Ovary (tissue), 3 donors: ENCODE results near the gene SGK2.

Experiments used
- EP300 ChIP-seq: sonication (generic); formaldehyde crosslinking; IDR thresholded peaks from one replicate; pipeline ENCODE4 v1.6.1; 2017; ENCODE audit warnings: antibody characterized with exemption
- POLR2A ChIP-seq: fragments of 450-650 bp; IDR thresholded peaks from one replicate; pipeline ENCODE4 v1.6.1; 2017; ENCODE audit warnings: antibody characterized with exemption, mild to moderate bottlenecking, moderate library complexity
- TF ChIP-seq, protein P1 (sequence below), 3 donors: fragments of 450-650 bp in 2 of 3; fragments of 200-600 bp in 1 of 3; IDR thresholded peaks; one replicate each; pipeline versions ENCODE4 v1.5.1 to v1.8.0; 2016 to 2022; ENCODE audit warnings: antibody characterized with exemption in 3 of 3, mild to moderate bottlenecking in 1 of 3
- donor health status: DM: no; HTN: no; CAD: no.

DNA sequence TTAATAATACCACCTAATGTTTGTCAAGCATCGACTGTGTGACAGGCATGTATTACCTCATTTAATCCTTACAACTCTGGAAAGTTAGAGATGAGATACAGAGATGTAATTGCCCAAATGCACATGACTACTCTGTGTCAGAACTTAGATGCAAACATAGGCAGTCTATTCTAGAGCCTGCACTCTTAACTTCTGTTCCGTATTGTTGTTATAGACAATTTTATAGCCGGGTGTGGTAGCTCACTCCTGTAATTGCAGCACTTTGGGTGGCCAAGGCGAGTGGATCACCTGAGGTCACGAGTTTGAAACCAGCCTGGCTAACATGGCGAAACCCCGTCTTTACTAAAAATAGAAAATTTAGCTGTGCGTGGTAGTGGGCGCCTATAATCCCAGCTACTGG is 46.9 kb downstream of the SGK2 start:
- TF ChIP-seq, protein P1, sequence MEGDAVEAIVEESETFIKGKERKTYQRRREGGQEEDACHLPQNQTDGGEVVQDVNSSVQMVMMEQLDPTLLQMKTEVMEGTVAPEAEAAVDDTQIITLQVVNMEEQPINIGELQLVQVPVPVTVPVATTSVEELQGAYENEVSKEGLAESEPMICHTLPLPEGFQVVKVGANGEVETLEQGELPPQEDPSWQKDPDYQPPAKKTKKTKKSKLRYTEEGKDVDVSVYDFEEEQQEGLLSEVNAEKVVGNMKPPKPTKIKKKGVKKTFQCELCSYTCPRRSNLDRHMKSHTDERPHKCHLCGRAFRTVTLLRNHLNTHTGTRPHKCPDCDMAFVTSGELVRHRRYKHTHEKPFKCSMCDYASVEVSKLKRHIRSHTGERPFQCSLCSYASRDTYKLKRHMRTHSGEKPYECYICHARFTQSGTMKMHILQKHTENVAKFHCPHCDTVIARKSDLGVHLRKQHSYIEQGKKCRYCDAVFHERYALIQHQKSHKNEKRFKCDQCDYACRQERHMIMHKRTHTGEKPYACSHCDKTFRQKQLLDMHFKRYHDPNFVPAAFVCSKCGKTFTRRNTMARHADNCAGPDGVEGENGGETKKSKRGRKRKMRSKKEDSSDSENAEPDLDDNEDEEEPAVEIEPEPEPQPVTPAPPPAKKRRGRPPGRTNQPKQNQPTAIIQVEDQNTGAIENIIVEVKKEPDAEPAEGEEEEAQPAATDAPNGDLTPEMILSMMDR (IDR thresholded peaks at IDR 0.05), result no peak
- TF ChIP-seq POLR2A (no peak), EP300 (no peak)
